ENCODE results near the gene ICAM2.
"Not testable (repeated sequence)": the region's sequence is repeated elsewhere in the genome, so short reads cannot be mapped to it uniquely, and the experiment has no call there.

Gene ICAM2

DNA sequence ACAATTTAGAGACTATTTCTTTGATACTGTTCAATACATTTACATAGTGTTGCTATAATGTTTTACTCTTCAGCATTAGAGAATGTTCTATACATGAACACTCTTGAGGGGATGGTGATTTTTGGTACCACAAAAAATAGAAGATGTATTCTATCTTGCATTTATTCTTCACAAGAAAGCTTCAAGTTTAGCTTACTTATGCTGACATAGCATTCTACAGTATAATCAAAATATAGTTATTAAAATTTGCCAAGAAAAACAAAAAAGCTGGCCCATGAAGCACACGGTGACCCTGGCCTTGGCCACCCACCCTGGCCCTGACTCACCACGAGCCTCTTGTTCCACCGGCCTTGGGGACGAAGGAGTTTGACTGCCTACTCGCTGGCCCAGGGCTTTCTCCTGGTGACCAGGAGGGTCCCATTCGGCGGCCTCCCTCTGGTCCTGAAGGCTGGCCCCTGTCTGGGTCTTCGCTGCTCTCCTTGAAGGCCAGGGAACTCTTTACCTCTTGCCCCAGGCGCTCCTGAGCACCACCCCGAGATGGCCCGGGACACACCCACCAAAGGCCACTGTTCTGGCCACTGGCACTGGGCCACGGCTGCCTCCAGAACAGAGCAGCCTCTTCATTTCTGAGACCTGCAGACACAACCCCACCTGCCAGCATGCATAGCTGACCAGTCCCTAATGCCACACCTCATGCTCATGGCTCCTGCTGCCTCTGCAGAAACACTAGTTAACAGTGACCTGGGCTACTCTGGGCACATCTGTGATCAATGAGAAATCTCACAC lies 22.5 kb upstream of the ICAM2 start:
- DNase-seq = no peak

DNA sequence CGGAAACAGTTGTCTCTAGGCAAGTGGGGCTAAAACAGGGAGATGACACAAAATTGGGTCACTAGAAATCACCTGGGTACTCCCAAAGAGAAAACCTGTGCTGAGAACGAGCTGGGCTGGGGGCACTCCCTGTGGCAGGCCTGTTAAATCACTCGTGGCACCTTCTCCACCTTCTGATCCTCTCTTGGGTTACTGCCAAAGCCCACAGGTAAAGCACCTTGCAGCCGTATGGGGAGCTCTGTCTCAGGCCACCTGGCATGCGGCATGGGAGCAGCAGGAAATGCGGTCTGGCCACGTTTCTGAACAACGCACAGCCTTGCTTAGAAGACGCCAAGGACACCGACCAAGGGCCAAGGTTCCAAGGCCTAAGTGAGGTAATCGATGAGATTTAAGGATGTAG lies 21.5 kb upstream of the ICAM2 start:
- DNase-seq = no peak

DNA sequence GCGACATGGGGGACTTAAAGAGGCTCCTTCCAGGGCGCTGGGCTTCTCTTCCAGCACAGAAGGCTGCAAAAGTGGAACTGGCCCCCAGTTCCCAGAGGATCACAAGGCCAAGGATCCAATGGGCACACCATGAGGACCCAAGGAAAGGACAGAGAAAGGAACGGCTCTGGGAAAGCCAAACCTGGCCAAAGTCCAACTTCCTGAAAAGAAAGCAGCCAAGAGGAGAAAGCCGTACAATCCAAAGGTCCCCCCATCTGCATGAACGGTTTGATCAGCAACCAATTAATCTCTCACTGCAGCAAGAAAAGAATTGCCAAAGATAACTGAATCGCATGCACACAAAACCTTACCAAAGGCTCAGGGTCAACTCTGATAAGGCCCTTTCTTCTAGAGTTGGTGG lies 19.8 kb upstream of the ICAM2 start:
- DNase-seq = no peak

DNA sequence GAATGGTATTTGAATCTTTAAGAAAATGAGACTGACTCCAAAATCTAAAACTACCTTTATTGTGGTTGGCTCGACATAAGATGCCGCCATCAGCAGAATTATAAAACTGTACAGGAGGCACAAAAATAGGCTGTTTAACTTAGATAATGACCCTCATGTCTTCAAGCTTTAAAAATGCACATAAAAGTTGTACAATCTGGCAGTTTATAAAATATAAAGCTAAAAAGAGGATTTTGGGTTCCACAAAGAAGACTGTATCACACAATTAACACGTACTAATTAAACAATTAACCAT lies 18.6 kb upstream of the ICAM2 start:
- DNase-seq = no peak

DNA sequence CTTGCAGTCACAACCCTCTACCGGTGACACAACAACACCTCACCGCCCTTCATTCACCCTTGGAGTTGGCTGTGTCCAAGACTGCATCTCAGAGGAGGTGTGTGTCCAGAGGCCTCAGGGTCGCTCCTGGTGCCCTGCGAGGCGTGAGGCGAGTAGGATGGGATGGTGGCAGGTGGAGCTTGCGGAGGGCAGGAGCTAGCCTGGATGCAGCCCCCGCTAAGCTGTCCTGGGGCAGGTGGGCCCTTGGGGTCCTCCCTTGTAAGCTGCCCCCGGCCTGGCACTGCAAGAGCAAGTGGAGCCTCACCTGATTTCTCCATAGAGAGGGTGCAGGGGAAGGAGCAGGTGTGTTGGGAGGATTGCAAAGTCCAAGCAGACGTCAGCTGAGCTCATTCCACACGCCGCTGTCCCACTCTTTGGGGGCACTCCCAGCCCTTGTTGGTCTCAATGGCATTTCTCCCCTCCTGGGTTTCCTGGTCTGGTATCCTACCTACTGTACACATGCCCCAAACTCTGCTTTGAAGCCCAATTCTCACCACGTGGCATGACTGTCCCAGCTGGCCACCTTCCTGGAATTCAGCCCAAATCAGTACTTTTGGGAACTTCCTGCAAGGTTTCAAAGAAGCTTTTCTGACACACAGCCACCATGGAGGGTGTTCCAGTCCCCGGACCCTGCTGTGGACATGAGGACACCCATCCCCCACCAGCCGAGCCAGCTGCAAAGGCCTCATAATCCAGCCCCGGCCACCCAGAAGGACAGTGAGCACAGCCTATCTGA lies 18.1 kb upstream of the ICAM2 start:
- no peak for DNase-seq

DNA sequence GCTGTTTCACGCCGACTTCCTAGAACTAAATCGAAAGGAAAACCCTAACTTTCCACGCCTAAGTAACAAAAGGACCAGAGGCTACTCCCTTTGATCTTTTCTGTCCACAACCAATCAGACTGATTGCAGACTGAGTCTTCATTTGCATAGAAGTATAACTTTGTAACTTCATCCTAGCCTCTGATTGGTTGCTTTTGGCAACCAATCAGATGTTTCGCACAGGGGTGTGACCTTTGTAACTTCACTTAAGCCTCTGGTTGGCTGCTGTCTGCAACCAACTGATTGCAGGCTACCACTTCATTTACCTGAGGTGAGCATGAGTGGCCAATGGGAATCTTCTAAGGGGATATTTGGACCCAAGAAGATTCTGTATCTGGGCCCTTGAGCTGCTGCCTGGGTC lies 17.4 kb upstream of the ICAM2 start:
- DNase-seq = no peak

DNA sequence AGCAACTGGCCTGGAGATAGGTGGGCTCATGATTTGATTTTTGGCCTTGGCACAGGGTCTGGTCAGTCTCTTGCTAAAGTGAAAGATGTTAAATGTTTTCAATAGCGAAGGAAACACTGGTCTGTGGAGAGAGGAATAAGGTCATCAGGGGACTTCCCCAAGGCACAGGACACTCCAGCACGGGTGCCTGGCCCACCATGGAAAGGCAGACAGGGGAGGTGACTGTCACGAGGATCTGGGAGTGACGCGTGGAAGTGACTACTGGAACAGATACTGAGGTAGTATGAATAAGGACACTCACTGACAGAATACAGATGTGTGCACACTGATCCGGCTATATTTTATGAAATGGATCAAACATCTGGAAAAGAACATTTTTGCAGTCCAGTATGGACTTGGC lies 16.7 kb upstream of the ICAM2 start:
- DNase-seq = no peak

DNA sequence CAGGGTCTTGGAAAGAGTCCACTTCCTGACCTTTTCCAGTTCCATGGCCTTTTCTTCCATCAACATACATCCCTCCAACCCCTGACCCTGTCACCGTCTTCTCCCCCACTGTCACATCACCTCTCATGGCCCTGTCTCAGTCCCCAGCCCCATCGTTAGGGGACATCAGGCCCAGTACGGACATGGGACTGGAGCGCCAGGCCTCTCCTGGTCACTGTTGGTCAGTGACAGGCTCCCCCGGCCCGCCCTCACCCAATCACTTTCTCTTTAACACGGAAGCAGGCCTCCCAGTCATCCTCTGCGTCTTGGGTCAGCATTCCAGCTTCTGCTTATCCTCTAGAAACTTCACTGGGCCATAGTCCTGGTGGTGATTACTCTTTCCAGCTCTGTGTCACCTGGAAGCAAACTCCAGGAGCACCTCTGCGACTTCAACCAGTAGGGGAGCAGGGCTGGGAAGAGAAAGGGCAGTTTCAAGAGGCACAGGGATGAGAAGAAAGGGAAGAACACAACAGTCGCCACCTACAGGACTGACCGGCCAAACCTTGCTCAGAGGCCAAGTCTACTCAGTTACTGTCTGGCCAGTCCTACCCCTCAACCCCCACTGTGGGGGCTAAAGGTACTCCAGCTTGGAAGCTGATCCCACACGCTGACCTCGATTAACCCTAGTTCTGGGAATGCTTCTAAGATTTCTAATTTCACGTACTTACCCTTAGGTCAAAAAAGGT lies 15.9 kb upstream of the ICAM2 start:
- no peak for DNase-seq

DNA sequence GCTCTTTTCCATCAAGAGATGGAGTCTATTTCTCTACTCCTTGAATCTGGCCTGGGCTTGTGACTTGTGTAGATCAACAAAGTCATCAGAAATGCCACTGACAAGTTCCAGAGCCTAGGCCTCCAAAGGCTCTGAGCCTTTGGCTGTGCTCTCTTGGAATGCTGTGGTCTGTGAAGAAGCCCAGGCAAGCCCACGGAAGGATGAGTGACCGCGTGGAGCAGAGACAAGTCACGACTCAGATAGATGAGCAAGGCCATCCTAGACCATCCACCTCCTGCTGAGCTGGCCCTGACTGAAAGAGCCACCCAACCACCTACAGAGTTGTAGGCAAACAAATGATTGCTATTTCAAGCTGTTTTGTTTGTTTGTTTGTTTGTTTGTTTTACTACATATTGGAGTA lies 11.6 kb upstream of the ICAM2 start:
- peak; percentile 31 for DNase-seq

DNA sequence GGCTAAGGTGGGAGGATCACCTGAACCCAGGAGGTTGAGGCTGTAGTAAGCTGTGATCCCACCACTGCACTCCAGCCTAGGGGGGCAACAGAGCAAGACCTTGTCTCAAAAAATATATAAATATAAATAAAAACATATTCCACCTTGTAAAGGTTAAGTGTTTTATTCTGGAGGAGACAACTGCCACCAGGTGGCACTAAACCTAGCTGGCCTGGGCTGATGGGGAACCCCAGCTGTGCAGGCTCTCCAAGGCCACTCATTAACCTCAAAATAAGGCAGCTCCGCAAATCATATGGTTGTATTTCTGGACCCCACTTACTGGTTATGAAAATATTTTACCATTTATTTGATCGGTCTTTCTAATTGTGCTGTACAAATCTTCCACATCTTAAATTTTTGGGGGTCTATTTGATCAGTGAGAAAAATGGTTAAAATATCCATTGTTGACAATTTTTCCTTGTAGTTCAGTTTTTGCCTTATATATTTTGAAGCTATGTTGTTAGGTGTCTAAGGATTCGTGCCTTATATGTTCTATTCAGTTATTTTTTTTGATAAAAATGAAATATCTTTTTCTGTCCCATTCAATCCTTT lies 8.5 kb upstream of the ICAM2 start:
- peak; percentile 58 for DNase-seq

DNA sequence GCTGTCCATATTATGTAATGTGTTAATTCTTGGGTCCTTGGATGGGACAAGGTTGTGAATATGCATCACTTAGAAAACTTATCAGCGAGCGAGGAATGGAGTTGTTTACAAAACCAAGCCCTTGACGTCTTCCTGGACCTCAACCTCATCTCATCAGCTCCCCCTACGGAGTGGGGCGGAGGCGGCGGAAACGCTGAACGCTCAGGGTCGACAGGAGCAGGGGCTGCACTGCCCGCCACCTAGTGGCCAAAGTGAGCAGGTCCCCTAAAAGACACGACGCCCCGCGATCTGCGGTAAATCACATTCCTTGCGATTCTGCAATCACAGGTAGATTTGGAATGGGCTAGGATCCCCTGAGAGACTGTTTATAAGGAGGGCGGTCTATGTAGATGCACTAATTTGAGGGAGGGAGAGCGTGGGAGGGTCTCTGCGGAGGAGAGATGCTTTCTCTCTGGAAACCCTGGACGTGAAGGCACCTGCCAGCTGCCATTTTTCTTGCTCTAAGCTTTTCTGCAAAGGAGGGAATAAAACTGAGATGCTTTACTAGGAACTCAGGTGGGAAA lies 5.4 kb upstream of the ICAM2 start:
- DNase-seq = peak; percentile 66

DNA sequence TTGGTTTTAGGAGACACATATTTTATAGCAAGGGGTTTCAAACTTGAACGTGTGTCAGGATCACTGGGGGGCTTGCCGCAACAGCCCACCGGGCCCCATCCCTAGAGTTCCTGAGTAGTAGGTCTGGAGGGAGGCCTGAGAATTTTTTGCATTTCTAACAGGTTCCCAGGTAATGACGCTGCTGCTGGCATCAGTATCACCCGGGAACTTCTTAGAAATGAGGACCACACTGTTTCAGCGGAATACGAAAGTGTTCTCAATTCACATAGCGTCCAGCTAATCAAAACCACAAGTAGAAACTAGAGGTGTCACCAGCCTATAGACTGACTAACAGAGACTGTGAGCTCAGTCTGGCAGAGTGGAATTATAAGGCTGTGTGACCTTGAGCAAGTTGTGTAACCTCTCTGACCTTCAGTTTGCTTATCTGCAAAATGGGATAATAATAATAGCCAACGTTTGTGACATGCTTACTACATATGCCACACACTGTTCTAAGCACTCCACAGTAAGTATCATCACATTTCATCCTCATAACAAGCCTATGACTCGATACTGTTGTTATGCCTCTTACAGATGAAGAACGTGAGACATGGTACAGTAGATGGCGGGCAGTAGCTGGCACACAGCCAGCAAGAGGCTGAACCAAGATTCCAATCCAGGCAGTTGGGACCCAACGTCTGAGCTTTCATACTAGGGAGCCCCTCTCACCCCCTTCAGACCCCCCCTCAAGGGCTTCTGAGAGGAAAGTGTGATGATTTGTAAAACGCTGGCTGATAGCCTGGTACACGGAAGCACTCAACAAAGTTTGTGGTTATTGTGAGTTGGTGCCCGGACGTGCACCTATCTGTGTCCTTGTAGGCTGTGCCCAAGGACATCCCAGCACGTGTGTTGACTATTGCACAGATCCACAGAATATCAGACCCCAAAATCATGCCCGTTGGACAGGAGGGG lies 4.6 kb upstream of the ICAM2 start:
- DNase-seq = peak; percentile 14

DNA sequence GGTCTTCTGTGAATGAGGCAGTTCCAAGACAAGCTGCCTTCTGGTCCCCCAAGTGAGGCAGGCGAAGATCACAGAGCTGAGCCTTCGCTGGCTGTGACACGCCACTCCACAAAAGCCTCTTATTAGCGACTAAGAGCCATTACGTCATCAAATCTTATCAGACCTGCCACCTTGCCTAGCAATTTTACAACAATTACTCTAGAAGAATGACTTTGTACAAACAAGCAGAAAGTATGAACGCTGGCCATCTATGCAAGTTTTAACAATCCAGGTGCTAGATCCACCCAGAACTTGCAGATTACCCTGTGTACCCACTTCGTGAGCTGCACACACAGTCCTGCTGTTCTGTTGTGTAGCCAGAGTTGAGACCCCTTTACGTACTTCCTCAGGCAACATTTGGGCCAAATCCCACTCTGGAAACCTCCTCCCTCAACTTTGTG lies 3.8 kb upstream of the ICAM2 start:
- no peak for DNase-seq

DNA sequence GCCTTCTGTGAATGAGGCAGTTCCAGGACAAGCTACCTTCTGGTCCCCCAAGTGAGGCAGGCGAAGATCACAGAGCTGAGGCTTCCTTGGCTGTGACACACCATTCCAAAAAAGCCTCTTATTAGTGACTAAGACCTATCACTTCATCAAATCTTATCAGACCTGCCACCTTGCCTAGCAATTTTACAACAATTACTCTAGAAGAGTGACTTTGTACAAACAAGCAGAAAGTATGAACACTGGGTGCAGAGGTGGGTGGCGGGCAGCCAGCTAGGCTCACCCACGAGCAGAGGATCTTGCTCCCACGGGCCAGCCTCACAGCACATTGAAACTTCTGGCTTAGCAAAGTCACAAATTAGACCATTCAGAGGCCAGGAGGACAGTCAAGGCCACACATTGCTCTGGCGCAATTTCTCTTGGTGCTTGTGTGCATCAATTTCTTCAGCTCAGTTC lies 2.2 kb upstream of the ICAM2 start:
- no peak for DNase-seq

DNA sequence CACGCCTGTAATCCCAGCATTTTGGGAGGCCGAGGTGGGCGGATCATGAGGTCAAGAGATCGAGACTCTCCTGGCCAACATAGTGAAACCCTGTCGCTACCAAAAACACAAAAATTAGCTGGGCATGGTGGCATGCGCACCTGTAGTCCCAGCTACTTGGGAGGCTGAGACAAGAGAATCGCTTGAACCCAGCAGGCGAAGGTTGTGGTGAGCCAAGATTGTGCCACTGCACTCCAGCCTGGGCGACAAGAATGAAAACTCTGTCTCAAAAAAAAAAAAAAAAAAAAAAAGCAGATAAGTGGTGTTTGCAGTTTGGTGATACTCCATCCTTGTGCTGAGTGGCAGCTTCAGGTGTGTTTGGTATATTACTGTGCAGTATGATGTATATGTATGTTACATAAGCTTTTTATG lies 877 bp downstream of the ICAM2 start:
- DNase-seq = not testable (repeated sequence)

DNA sequence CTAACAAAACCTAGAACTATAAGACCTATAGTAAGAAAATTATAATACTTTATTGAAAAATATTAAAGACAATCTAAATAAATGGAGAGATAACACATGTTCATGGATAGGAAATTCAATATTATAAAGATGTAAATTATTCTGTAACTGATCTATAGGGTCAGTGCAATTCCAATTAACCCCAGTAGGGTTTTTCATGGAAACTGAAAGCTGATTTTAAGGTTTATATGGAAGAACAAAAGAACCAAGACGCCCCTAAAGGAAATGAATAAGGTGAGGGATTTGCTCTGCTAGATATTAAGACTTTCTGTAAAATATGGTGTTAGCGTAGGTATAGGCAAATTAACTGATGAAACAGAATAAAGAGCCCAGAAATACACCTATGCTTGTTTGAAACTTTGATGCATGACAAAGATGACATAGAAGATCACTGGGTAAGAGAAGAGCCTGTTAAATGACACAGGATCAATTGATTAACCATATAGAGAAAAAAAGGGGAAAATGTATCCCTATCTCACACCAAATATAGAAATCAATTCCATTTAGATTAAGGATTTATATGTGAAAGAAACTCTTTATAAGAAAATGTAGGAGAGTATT lies 3.0 kb downstream of the ICAM2 start:
- DNase-seq = no peak

DNA sequence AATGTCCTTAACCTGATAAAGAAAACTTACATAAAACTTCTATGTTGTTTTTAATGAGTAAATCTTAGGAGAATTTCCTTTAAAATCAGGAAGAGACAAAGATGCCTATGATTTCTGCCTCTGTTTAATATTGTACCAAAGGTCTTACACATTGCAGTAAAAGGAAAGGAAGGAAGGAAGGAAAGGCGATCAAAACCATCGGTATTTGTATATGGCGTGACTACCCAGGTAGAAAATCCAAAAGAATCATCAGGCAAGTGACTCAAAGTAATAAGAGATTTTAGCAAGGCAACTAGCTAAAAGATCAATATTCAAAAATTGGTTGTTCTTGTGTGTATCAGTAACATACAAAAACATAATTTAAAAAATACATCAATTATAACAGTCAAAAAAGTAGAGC lies 3.5 kb downstream of the ICAM2 start:
- DNase-seq = no peak

DNA sequence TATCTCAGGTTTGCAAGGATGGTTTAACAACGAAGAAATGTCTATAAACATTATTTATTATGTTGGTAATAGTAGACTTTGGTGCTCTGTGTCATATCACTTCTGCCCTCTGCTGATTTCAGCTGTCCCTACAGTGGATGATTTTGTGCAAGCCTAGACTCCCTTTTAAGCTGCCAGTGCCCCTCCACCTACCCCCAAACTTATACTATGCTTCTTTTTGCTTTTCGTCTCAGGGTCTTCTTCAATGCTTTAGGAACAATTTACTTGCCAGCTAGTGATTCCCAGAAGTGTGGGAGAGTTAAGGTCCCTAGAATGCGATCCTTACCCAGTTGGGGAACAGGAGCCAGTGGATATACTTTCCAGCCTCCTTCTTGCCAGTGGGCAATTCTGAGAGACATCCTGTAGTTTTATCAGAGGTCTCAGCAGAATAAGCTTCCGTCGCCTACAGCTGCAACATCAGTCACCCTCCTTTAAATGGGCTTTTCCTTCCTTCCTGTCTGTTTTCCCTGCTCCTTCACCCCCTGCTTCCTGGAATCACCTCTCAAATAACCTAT lies 4.1 kb downstream of the ICAM2 start:
- DNase-seq = no peak

DNA sequence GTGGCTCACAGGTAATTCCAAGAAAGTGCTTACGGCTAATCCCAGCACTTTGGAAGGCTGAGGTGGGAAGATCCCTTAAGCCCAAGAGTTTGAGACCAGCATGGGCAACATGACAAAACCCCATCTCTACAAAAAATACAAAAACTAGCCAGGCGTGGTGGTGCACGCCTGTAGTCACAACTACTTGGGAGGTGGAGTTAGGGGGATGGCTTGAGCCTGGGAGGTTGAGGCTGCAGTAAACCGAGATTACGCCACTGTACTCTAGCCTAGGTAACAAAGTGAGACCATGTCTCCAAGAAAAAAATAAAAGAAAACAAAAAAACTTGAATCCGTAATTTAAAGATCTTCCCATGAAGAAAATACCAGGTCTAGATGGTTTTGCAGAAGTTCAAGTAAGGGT lies 5.0 kb downstream of the ICAM2 start:
- no peak for DNase-seq

DNA sequence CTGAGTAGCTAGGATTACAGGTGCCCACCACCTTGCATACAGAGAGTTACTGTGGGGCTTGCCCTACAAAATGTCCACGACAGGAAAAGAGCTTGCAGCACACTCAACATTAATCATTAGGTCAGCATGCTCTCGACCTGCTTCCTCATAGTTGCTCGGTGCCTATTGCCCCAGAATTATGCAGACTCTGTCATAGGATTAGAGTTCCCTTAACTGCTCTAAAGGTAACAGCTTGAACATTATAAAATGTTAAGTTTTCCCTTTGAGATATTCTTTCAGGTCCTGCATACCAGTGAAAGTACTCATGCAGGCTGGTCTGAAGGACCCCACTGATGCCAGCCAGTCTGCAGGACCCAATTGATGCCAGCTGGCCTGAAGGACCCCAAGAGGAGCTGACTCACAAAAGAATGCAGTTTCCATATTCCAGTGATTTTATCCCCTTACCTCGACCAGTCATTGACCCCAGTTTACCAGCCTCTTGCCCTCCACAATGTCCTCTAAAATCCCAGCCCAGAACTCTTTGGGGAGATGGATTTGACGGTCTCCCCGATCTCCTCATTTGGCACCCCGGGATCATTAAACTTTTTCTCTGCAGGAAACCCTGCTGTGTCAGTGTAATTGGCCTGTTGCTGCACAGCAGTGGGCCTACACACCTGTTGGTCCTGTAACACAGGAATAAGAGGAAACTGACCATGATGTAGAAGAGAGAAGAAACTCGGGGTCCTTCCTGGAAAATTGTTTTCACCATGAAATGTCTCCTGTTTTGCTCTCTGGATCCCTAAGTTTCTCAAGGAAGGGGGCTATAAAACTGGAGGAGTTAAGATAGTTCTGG lies 10.6 kb downstream of the ICAM2 start:
- DNase-seq = no peak

All from fibroblast of upper back skin (primary cell).